Transverse colon (tissue), 4 donors: ENCODE measurements around the gene RASL10A.

Experiments
- CTCF ChIP-seq, 5 experiments: fragments of 200-600 bp in 3 of 5; fragments of 450-650 bp in 2 of 5; sonication (generic) in 3 of 5; IDR thresholded peaks; 1 replicate in 2 of 5; 2 replicates in 3 of 5; pipeline ENCODE4 v1.5.1; 2016 to 2017; ENCODE audit warnings: antibody characterized with exemption in 5 of 5, inconsistent platforms in 3 of 5, mild to moderate bottlenecking in 2 of 5, moderate library complexity in 1 of 5
- EP300 ChIP-seq: sonication (generic); formaldehyde crosslinking; IDR thresholded peaks from one replicate; pipeline ENCODE4 v1.6.1; 2017; ENCODE audit warnings: antibody characterized with exemption, low read depth
- POLR2AphosphoS5 ChIP-seq, 3 donors: sonication (generic); formaldehyde crosslinking; IDR thresholded peaks; one replicate each; pipeline ENCODE4 v1.6.1; 2016; ENCODE audit warnings: antibody characterized with exemption in 3 of 3

GRCh38 chr22:29328055-29328454, 12.6 kb upstream of the RASL10A start:
- TF ChIP-seq CTCF (IDR thresholded peaks at IDR 0.05), result no peak
- no peak for TF ChIP-seq POLR2AphosphoS5 (IDR thresholded peaks at IDR 0.05)
- TF ChIP-seq EP300, result no peak
